ENCODE measurements around the gene KDM5B.

GRCh38 chr1:202756391-202756790, 51.8 kb downstream of the KDM5B start:
- TF ChIP-seq, protein P1, sequence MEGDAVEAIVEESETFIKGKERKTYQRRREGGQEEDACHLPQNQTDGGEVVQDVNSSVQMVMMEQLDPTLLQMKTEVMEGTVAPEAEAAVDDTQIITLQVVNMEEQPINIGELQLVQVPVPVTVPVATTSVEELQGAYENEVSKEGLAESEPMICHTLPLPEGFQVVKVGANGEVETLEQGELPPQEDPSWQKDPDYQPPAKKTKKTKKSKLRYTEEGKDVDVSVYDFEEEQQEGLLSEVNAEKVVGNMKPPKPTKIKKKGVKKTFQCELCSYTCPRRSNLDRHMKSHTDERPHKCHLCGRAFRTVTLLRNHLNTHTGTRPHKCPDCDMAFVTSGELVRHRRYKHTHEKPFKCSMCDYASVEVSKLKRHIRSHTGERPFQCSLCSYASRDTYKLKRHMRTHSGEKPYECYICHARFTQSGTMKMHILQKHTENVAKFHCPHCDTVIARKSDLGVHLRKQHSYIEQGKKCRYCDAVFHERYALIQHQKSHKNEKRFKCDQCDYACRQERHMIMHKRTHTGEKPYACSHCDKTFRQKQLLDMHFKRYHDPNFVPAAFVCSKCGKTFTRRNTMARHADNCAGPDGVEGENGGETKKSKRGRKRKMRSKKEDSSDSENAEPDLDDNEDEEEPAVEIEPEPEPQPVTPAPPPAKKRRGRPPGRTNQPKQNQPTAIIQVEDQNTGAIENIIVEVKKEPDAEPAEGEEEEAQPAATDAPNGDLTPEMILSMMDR (IDR thresholded peaks at IDR 0.05), result no peak
- no peak for TF ChIP-seq POLR2A (IDR thresholded peaks at IDR 0.05)
